Smooth muscle cell of the brain vasculature (primary cell): ENCODE data around the gene ADAMTS17.
"Not testable (repeated sequence)": the region's sequence is repeated elsewhere in the genome, so short reads cannot be mapped to it uniquely, and the experiment has no call there.

Experiments
- DNase-seq: peaks from one replicate; pipeline ENCODE4 v3.0.0-alpha.2; 2012; ENCODE audit warnings: low read depth, low spot score

ADAMTS17 gene

DNA sequence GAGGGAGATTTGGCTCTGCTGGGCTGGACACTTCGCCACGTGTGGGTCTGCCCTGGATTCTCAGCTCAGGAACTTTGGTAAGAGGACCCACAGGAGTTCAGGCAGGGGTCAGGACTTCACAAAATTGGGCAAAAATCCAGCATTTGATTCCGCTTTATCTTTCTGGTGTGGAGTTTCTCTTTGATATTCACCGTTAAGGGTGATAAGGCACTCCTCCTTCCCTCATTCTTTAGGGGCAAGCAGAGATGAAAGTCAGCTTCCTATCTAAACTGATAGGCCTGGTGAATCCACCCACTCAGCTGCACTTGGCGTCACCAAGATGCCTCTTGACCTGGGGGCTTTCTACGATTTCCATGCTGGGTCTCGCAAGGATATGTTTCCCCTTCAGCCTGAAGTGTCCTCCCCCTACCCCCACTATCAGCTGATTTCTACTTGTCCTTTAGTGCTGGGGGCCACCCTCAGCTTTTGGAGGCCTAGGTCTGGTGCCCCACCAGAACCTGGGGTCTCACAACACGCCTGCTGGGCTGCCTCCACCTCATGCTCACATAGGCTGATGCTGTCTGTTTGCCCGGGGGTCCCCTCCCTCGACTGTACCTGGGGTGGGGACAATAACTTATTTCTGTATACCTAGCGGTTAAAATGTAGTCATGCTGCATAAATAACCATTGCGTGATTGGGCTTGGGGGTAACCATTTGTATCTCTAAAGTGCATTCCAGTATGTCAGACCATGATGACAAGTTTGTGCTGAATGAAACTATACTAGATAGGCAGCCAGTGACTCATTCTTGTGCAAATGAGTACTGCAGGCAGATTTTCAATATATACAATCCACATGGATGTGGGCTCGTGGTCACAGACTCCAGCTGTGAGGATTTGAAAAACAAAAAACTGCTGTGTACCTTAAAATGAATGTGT lies 248.3 kb downstream of the ADAMTS17 start:
- DNase-seq: no peak

DNA sequence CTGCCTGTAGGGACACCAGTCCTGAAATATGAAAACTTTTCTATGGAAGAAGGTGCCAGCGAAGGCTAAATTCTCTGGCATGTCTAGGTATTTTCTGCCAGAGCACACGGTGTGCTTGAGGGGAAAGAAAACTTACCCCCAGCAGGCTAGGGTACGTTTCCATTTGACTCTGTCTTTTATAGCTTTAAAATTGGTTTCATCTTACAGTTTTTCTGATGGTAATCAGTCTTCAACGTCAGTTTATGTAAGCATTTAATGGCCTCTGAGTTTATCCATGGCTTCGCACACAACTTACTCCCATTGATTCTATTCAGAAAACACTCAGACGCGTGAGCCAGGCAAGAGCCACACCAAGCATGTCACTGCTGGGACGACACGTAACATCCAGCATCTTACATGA lies 249.7 kb downstream of the ADAMTS17 start:
- DNase-seq: no peak

DNA sequence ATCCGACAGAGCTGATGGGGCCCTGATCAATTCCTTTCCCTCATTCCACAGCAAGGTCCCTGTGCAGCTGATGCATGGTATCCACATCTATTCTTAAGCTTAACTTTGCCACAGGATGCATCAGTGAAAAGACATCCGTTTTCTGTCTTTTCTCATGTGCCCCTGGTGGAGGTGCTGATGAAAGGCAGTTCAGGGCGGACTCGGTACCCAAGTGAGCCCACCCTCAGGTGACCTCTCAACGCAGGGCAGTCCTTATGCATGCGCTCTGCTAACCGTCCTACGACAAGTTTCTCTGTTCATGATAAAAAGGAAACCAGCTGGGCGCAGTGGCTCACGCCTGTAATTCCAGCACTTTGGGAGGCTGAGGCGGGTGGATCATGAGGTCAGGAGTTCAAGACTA lies 251.4 kb downstream of the ADAMTS17 start:
- DNase-seq: no peak

DNA sequence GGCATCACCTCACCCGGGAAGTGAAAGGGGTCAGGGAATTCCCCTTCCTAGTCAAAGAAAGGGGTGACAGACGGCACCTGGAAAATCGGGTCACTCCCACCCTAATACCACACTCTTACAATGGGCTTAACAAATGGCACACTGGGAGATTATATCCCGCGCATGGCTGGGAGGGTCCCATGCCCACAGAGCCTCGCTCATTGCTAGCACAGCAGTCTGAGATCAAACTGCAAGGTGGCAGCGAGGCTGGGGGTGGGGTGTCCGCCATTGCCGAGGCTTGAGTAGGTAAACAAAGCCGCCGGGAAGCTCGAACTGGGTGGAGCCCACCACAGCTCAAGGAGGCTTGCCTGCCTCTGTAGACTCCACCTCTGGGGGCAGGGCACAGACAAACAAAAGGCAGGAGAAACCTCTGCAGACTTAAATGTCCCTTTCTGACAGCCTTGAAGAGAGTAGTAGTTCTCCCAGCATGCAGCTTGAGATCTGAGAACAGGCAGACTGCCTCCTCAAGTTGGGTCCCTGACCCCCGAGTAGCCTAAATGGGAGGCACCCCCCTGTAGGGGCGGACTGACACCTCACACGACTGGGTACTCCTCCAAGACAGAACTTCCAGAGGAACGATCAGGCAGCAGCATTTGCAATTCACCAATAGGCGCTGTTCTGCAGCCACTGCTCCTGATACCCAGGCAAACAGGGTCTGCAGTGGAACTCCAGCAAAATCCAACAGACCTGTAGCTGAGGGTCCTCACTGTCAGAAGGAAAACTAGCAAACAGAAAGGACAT lies 257.5 kb downstream of the ADAMTS17 start:
- not testable (repeated sequence) for DNase-seq

DNA sequence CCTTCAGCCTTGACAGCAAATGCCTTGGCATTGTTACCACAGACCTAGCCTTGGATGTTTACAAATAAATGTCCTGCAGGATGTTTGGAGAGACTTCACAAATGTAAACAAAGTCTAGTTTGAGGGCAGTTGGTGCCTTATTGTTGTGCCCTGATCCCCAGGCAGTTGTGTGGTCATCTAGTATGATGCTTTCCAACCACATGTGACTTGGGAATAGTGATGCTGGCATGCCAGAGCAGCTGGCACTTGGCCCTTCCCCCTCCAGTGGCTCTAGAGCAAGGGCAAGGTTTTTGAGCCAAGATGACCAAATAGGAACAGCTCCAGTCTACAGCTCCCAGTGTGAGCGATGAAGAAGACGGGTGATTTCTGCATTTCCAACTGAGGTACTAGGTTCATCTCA lies 258.2 kb downstream of the ADAMTS17 start:
- DNase-seq: no peak

DNA sequence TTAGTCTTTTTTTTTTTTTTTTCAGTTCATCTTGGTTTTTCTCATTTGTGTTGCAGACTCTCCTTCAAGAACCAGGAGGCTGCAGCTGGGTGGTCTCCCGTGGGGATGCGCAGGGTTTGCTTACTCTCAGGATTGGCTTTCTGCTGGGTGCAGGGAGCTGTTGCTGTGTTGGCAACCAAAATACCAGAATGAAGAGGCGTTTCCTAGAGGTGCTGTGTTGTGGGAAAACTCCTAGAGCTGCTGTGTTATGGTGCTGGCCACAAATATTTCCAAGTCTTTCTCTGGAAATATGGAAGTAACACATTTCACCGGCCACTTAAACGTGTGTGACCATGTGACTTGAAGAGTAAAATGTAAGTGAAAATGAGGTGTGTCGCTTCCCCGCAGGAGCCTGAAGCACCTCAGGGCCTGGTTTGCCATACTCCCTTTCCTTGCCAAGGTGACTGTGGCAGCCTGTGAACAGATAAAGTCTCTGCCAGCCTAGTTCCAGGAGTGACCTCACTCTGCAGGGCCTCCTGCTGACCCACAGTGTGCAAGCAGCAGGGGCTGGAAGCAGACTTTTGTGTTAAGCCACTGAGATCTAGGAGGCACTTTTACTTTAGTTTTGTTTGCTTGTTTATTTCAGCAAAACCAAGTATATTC lies 258.9 kb downstream of the ADAMTS17 start:
- no peak for DNase-seq

DNA sequence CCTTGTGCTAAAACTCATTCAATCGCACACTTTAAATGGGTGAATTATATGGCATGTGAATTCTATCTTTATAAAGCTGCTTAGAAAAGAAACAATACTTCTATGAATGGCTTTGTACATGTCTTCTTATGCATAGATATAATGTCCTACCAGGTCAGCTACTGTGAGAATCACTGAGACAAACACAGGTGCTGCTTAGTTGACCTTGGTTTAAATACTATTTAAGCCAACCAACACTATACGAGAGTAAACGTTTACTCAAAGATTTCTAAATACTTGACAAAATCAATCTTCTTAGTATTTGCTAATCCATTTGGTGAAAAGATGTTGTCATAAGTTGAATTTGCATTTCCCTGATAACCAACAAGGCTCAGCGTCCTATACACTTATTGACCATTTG lies 260.3 kb downstream of the ADAMTS17 start:
- DNase-seq: no peak

DNA sequence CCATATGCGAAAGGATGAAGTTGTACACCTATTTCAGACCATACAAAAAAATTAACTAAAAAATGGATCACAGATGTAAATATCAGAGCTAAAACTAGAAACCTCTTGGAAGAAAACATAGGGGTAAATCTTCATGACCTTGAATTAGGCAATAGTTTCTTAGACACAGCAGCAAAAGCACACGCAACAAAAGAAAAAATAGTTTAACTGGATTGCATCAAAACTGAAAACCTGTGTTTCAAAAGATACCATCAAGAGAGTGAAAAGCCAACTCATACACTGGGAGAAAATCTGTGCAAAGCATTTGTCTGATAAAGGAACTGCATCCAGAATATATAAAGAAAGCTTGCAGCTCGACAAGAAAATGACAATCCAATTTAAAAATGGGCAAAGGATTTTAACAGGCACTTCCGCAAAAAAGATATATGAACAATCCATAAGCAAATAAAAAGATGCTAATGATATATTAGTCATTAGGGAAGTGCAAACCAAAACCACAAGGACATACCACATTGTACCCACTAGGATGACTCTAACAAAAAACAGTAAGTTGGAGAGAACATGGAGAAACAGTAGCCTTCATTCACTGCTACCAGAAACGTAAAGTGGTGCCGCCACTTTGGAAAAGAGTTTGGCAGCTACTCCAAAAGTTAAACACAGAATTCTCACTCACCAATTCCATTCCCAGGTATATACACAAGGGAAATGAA lies 263.1 kb downstream of the ADAMTS17 start:
- DNase-seq: no peak

DNA sequence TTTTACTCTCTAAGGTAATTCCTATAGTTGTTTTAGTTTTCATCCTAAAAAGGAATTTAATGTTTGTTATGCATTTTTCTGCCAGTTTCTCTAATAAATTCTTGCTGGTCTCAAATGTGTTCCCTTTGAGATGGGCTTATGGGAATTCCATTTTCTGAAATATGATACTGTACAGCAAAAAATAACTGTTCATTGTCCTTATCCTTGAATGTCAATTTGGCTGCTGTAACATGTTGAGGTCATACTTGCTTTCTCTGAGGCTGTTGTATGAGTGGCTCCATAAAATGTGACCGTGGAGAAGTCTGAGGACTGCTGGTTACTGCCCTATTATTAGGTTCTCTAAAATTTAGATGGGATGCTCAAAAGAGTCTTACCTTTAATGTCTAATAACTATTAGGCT lies 266.5 kb downstream of the ADAMTS17 start:
- DNase-seq: no peak

DNA sequence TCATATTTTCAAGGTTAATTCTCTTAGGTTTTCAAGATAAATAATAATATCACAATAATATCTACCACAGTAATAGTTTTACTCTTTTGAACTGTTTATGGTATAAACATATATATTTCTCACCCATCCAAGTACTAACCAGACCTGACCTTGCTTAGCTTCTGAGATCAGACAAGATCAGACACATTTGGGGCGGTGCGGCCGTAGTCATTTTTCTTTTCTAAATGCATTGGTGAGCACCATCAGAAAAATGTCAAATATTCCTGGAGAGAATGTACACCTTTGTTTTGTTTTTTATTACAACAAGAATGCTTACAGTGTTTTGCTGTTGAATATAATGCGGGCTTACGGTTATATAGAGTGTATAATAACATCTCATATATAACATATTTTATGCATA lies 267.8 kb downstream of the ADAMTS17 start:
- DNase-seq: no peak

DNA sequence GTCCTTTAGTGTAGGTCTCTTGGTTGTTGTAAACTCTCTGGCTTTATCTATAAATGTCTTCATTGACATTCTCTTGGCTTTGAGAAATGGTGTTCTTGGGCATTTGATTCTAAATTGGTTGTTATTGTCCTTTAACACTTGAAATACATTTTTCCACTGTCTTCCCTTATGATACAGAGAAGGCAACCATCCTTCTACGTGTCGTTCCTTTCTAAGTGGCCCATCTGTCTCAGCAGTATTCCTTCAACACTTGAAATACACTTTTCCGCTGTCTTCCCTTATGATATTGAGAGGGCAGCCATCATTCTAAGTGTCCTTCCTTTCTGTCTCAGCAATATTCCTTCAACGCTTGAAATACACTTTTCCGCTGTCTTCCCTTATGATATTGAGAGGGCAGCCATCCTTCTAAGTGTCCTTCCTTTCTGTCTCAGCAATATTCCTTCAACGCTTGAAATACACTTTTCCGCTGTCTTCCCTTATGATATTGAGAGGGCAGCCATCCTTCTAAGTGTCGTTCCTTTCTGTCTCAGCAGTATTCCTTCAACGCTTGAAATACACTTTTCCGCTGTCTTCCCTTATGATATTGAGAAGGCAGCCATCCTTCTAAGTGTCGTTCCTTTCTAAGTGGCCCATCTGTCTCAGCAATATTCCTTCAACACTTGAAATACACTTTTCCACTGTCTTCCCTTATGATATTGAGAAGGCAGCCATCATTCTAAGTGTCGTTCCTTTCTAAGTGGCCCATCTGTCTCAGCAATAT lies 275.1 kb downstream of the ADAMTS17 start:
- not testable (repeated sequence) for DNase-seq

DNA sequence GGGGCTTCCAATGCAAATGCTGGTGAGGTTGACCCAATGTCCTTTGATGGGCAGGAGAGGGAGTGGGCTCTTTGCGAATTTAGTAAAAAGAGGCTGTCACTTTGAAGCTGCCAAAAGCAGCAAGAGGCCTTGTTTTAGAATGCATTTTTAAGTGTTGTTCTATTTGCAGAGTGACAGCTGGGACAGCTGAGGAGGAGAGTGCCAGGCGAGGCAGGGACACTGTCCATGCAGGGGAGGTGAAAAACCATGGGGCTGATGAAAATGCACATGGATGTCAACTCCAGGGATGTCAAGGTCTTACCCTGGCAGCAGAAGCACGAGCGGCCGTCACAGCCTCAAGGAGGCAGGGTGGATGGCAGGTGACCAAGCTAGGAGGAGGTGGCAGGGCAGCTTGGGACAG lies 279.8 kb downstream of the ADAMTS17 start:
- no peak for DNase-seq

DNA sequence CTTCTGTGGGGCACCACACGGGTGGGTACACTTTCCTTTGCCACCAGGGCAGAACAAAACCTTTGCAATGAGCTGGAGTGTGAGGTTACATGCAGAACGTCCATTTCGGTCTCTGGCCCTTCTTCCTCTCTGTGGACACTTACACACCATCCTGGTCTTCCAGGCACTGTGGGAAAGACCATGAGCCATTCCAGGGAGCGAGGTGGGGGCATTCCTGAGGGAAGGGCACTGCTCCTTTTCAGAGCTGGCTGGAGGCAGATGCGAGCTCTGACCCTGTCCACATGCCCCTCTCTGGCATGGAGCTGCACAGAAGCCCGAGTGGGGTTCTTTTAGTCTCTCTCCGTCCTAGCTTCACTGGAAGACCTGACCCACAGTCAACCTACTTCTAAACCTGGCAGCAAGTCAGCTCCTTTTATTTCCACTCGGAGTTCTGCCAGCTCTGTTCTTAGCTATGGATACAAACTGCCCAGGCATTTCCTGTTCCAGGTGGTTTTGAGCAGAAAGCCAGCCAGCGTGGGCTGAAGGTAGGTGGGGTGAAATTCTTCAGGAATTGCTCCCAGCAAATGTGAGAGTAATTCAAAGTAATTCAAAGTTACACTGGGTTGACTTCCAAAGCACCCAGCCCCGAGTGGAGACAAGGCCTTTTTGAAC lies 281.4 kb downstream of the ADAMTS17 start:
- DNase-seq: no peak

DNA sequence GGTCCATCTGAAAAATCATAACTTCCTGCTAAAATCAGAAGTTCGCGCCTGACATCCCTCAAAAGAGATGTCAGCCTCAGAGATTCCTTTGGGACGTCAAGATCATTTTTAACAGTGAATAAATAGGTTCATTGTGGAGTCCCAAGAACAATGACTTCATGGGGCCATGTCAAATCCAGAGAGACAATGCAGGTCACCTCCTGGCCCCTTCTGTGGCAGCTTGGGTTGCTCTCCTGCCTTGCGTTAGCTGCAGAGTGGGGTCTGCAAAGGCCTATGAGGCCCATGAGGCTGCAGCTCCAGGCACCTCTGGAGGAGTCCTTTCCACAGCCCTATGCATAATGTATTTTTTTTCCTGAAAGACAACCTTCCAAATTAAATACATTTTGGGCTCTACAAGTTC lies 282.3 kb downstream of the ADAMTS17 start:
- DNase-seq: no peak

DNA sequence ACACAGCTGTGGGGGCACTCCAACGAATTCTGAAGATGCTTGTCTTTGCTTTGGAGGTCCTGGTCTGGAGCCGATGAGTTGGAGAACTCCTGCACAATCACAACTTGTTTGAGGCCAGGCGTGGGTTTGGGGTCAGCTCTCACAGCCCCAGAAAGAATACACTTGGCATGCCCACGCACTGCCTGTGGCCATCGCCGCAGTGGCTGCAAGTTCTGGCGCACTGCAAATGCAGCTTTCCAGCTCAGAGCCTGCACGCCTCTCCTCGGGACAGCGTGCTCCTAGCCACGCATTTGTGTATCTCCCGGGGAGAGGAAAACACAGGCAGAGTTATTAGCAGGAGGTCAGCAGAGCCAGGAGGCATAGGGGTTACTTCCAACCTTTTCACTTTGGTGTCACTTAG lies 282.7 kb downstream of the ADAMTS17 start:
- DNase-seq: no peak

DNA sequence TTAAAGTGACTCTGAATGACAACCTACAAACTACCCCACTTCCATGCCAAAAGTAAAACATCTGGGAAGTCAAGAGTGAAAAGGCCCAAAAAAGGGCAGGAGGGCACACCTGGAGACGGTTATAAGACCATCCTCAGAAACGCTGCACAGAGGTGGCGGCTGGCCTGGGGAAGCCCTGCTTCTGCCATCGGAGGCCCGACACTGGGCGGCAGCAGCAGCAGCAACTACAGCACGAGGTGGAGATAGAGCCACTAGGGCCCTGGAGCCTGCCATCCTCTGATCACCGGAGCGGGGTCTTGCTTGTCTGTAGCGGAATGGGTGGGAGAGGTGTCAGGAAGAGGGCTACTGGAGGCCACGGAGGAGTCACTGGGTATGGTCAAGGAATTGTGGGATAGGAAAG lies 283.3 kb downstream of the ADAMTS17 start:
- no peak for DNase-seq

DNA sequence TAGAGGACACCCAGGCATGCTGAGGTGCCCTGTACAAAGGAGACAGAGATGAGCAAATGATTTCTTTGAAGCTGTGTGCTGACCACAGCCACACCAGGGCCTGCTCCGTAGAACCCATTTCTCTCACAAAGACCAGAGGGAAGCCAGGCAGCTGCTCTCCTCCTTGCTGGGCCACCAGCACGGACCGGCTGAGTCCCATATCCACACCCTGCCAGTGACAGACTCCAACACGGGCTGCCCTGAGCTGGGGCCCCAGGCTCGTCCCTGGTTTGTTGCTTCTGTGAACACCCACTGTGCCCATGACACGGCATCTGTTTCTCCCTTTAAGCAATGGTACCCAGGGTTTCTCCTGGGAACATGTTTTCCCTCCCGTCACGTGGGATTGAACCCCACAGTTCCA lies 284.5 kb downstream of the ADAMTS17 start:
- DNase-seq: no peak

DNA sequence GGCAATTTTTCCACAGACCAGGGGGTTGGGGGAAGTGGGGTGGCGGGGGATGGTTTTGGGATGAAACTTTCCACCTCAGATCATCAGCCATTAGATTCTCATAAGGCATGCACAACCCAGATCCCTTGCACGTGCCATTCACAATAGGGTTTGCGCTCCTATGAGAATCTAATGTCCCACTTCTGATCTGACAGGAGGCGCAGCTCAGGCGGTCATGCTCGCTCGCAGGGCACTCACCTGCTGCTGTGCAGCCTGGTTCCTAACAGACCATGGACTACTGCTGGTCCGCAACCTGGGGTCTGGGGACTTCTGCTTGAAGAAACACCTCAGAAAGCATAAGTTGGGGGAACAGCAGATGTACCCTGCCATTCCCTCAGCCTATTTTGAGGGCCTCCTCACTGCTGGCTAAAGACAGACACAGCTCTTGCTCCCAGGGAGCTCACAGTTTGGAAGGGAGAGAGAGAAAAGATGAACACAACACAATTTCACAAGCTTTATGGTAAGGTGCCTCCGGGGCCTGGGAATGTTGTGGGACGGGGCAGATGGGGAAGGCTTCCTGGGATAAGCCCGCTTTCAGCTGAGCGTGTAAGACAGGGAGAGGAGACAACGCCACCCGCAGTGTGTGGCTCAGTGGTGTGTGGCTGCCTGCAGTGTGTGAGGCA lies 285.2 kb downstream of the ADAMTS17 start:
- DNase-seq: no peak

DNA sequence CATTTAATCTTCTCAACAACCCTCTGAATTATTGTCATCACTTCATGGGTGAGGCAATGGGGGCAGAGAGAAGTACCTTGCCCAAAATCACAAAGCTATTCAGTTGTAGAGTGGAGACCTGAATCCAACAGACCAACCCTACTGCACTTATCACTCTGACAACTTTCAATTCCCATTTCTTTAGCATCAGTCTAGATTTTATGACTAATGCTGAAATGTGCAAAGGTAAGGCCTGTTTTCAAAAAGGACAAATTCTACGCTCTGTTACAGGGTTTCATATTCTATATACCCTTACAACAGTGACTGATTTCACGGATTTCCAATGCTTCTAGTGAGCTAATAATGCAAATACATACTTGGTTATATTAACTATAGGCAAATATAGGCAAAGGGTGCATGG lies 286.0 kb downstream of the ADAMTS17 start:
- no peak for DNase-seq

DNA sequence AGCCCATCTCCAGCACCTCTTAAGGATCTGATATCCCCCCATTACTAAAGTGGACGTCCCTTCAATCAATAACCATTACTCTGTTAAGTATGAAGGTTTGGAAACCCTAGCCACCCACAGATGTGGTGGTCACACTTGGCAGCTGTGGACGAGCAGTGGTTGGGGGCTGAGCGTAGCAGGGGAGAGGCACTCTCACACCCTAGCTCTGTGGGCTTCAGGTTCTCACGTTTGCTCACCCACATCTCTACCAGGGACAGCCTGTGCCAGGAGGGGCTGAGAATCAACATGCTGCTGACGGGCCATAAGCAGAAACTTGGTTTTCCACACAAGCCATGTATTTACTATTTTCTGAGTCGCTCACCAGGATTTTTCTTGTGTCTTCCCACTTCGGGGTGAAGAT lies 287.2 kb downstream of the ADAMTS17 start:
- DNase-seq: no peak
